ENCODE data around the gene ORC4. TPM values are rescaled to one million over a fixed set of nuclear protein-coding genes. Genes with fewer than 3 reads are reported as not detected.

The ORC4 gene
- total and polyA plus RNA-seq, 2 of the 8 experiments (the other 6 are each of a cell fraction or from before 2014, with no cell fraction given), result 22.7 to 63.7 TPM

DNA sequence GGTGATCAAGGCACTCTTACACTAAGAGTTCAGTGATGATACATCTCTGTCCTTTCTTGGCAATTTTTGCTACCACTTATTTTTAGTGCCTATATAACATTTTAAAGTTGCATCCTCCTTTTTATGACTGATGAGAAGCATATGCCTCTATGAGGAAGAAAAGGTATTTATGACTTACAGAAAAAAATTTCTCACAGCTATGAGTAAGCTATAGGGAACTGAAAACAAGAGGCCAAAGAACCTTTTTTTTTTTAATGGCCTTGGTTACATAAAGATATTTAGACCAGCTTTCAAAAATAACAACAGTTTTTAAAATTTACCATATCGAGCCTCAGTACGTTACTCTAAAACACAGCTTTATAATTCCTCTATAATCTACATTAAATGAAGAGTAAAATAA lies 21.7 kb upstream of the ORC4 start (continued):
- TF ChIP-seq SIX5 (IDR thresholded peaks at IDR 0.05; ENCODE audit: low read depth, low read length) (no peak), POLR2A (IDR thresholded peaks at IDR 0.05; ENCODE audit: control extremely low read depth in 1 of 2, low read depth in 2 of 2, low read length in 2 of 2) (no peak), KDM1A (IDR thresholded peaks at IDR 0.05; ENCODE audit: borderline replicate concordance, low read length) (no peak), YY1 (IDR thresholded peaks at IDR 0.05; ENCODE audit: low read depth, low read length) (no peak)

Data from H1 (cell line).